Stimulated activated CD4-positive, alpha-beta T cell treated with anti-CD3 and anti-CD28 coated beads, TNF-alpha, amount 100 ng/mL, for 48 hours (primary cell): ENCODE results near the gene HOXB7.
A peak's percentile ranks its signal among the peaks of the same experiment; 100 is the strongest.

Experiments used
- DNase-seq, 3 donors: peaks; one replicate each; pipeline ENCODE4 v3.0.0-alpha.2; 2020; ENCODE audit warnings: low read depth in 3 of 3

The HOXB7 gene

DNA sequence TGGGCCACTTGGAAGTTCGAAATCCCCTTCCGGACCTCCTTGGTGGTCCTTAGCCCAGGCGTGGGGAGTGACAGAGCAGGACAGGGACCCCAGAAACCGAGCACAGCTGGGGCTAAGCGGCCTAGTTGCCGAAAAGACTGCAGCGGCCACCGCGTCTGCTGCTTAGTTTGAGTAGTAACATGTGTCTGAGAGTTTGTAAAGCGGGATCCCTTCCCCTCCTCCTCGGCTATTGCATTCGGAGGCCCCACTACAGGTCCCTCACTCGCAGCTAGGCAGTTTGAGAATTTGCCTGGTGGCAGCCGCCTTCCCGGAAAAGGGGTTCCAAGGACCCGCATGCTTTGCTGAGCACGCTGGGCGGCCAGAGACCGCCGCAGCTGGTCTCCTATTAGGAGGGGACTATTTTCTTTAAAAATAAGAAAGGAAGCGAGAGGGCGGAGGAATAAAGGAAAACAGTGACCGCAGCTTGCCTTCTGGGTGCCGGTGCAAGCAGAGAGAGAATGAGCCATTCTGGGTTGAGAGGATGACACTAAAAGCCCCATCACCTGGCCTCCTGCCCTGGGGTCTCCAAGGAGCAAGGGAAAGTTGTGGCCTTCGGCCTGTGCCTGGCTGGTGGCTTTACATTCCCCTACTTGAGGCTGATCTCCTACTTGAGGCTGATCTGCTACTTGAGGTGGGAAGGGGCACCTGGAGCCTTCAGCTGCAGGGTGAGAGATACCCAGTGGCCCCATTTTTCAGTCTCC lies 16.1 kb downstream of the HOXB7 start:
- DNase-seq = no peak

GRCh38 chr17:48593840-48594537 lies 16.8 kb downstream of the HOXB7 start:
- DNase-seq = peak; percentile 61 to 76 (median 65)

DNA sequence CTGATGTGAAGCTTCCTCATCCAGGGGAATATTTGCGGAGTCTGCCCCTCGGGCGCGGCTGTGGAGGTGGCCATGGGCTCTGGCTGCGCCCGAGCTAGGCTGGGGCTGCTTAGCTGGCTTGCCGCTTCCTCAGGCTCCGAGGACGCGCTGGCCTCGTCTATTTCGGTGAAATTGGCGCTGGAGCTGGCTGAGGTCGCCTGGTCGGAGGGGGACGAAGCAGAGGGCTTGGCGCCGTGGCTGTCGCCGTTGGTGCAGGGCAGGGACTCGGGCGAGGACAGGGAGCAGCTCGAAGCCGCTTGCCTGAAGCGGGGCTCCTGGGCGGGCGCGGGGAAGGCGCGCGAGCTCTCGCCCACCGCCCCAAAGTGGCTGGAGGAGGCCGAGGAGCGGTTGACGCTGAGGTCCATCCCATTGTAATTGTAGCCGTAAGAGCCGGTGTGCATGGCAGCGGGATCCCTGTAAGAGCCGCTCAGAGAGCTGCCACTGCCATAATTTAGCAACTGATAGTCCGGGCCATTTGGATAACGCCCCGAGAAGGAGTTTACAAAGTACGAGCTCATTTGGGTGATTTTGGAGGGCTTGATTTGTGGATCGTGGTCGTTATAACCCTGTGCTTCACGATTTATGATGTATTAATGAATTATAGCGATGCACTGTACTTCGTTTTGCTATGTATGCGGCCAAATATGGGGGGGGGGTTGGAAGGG lies 17.5 kb downstream of the HOXB7 start, which contains the start of gene HOXB5:
Gene HOXB5, minus strand, starts transcription at position 654 of the 704 bp plus-strand sequence. Its CDS starts 97 bp downstream, at position 557.
- DNase-seq = no peak

DNA sequence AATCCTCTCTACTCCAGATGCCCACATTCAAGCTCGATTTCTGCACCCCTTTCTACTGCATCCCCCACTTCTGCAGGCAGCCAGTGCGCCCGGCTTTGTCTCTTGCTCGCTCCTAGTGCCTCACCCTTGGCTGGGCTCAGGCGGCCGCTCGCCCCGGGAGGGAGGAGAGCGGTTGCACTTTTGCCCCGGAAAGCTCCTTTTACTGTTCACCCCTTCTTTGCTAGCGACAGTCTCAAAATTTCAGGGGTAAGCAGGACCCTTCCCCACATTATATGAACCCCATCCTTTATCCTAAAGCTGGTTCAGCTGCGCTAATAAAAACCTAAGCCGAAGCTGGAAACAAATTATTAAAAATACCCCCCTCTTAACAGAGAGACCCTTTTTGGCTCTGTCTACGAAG lies 18.2 kb downstream of the HOXB7 start:
- no peak for DNase-seq

- DNase-seq = no peak
These were observed 18.7 kb downstream of the HOXB7 start for GRCh38 chr17:48592057-48592514.

DNA sequence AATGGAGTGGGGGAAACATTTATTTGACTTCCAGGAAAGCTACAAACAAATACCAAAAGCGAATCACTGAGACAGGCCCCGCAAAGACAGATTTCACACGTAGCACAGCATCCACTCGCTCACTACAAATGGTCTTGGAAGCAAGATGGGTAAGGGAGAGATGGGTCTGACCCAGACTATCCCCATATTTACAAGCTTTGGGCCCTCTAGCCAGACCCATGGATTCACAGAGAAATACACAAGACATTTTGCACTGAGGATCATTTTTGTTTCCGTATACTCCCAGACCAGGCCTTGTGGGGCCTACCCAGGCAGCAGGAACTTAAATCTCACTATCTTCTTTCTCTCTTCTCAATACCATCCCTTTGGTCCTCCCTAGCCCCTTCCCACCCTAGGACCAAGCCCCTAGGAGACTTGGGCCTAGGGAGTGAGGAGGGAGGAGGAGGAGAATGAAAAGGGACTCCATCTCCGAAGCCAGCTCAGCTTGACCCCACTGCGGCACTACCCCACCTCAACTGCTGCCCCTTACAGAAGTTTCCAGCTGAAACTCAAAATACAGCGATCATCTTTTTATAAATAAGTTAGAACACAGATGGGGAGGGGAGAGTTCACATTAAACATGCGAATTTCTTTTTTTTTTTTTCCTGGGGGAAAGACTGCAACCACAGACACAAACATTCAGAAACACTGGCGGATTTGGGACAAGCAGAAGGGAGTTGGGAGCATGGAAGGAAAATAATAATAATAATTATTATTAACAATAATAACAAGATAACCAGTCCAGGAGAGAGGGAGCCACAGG lies 19.4 kb downstream of the HOXB7 start:
- no peak for DNase-seq

DNA sequence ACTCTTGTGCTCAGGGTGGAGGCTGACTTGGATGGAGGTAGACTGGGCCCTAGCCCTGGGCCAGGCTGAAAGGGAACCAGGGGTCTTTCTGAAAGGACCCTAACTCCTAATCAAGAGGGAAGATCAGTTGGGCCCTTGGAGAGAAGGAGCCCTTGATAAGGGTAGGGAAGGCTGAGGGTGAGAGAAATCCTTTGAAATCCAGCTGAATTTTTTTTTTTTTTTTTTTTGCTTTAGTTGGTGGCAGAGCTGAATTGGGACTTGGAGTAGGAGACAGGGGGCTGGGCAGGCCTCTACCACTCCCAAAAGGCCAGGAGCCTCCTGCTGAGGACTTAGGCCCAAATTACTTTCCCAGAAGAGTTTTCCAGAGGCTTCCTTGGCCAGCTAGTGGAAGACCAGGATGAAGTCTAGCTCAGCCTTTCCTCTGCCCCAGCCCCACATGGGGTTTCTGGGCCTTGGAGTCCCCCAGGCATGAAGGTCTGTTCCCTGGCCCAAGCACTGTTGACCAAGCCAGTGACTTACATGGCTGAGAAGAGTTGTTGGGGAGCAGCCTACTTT lies 20.1 kb downstream of the HOXB7 start:
- DNase-seq = no peak

DNA sequence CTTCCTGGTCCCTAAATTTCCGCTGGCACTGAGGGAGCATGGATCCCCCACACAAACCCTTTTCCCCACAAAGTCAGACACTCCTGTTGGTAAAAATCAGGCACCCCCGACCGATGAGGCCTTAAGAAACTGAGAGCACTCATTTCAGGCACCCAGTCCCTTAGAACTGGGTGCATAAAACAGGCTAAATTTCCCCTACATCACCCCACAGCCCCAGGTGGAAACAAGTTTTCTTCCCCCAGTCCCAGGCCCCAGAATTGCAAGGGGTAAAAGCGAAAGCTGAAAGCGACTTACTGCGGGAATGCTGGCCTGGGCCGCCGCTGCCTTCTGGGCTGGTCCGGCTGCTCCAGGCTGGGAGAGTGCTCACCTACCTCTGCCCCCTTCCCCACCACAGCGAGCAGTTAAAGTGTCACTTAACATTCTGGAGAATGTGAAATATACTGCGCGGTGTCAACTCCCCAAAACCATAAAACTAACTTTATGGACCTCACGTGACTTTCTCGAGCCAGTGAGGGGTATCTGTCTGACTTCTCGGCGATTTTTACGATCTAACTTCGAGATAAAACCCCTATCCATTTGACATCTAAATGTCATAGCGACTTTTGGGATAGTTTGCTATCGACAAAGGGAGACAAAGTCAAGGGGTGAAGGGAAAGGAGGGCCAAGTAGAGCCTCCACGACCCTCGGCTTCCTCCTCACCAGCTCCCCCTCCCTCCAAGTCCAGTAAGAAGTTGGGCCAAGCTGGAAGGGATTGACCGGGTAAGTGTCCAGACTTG lies 20.8 kb downstream of the HOXB7 start, which contains the start of gene HOXB3:
Gene HOXB3, minus strand, starts transcription at position 411 of the 776 bp plus-strand sequence. CDS start 37,767 bp downstream, outside the sequence.
- no peak for DNase-seq

DNA sequence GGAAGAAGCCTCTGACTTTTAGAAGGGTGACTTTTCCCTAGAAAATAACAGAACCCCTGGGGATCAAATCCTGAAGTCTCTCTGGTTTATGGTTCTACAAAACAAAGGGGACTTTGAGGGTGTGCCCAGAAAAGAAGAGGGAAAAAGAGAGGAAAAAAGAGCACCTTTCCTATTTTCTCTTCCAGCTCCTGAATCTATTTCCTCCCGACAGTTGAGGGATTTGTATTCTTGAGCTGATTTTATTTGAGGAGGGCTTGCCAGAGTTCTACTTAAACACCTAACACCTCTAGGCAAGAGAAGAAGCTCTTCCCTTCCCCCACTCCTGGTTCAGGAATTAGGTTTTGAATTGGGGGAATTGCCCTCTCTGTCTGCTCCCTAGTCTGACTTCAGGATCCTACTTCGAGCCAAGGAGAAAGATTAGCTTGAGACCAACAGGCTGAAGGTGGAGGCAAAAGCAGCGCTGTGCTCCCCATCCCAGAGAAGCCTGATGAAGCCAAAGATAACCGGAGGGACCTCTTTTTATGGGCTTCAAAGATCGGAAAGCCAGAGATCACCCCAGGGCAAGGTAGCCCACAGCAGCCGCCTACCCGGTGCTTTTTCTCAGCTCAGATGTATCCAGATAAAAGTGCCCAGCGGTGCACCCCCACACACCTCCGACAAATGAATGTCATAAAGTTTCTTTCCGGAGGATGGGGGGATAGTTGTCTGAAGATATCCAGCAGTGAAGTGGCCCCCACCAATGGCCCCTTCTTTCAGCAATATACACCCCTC lies 21.6 kb downstream of the HOXB7 start:
- DNase-seq = no peak

- no peak for DNase-seq
These were observed 22.3 kb downstream of the HOXB7 start for GRCh38 chr17:48588528-48588927.

- no peak for DNase-seq
These were observed 22.8 kb downstream of the HOXB7 start for GRCh38 chr17:48588074-48588415.

- DNase-seq = no peak
These were observed 23.3 kb downstream of the HOXB7 start for GRCh38 chr17:48587276-48588073.

DNA sequence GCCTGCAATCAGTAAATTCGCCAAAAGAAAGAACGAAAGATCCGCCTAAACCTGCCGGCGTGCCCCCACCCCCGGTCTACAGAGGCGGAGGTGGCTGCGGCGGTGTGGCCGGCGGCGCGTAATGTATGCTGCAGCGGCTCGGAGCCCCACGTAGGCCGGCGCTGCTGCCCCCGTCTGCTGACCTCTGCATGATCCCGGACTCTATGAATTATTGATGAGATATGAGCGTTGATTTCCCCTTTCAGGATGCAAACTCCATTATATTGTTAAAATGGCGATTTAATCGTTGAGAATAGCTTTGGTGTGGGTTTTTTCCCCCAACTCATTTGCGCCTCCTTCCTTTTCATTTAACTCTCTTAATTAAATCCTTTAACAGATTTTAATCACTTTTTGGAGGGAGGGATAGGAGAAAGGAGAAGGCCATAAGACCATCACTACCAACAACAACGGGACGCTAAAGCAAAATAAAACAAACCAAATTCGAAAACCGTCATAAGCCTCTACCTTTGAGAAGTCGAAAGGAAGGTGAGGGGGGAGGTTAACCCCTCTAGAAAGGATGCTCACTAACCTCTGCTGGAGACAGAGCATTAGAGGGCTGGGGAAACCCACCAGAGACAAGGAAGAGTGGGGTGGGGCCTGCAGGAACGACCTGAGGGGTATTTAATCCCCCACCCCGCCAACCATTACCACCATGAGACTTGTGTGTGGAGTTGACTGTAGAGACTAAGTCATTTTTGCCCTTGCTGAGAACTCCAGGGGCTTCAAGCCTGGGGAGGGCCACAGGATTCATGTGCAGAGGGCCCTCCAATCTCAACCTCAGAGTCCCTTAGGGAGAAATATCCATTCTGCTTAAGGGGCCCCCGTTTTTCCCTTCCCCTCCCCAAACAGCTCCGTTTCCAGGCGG lies 24.2 kb downstream of the HOXB7 start:
- no peak for DNase-seq

GRCh38 chr17:48584223-48584741 lies 26.5 kb downstream of the HOXB7 start:
- no peak for DNase-seq

DNA sequence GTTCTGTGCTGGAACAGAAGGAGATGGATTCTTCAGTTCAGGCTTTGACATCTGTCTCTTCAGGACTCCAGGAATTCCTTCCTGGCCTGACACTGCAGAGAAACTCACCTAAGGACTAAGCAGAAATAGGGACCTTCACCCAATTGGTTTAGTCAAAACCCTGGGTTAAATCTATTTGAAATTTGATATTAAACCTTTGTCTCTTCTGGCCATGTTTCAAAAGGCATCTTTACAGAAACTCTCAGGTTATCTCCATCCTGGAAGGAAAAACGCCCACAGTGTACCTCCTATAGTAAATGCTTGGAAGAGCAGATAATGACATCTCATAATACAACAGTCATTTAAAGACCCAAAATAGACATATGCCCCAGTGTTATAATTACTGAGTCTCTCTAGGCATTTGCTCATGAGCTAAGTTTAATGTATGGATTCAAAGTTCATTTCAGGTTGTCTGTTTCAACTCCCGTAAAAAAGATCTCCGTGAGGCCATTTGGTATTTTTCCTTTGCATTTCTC lies 27.1 kb downstream of the HOXB7 start:
- no peak for DNase-seq

DNA sequence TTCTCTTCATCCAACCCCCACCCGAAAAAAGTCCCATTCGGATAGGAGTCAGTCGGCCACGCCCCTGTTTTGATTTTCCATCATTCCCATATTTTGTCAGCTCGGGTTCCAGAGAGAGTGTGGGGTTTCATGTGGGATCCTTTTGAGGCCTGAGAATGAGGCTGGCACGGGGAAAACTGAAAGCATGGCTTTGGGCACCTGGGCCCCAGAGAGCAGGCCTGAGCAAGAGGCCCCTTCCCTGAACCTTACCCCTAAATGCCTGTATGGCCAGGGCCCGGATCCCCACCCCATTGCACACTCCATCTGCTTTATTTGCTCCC lies 28.1 kb downstream of the HOXB7 start:
- no peak for DNase-seq

GRCh38 chr17:48579760-48580554 lies 30.9 kb downstream of the HOXB7 start:
- no peak for DNase-seq
